BJ (cell line): ENCODE measurements around the gene SLAMF9. TPM values are rescaled to one million over a fixed set of nuclear protein-coding genes. Genes with fewer than 3 reads are reported as not detected.

ENCODE experiments used
- CTCF ChIA-PET: fragments of 350-600 bp; formaldehyde crosslinking; extraction: SDS; loops from one replicate; lab custom pipeline; 2021; ENCODE audit warnings: antibody characterized with exemption, inconsistent platforms; lab: Yijun Ruan, JAX
- POLR2A ChIA-PET: fragments of 300-600 bp; sonication (Branson Sonifier 250); formaldehyde crosslinking; extraction: SDS; loops from one replicate; lab custom pipeline; 2021; ENCODE audit warnings: antibody characterized with exemption; lab: Charles Lee
- DNase-seq: peaks from one replicate; pipeline ENCODE4 v3.0.0-alpha.2; 2011; ENCODE audit warnings: low read depth
- H3K27me3 ChIP-seq: 2 replicates; pipeline ENCODE4 v1.6.0; 2011; ENCODE audit warnings: low read length; ENCODE audit not compliant: control insufficient read depth, insufficient read depth
- H3K36me3 ChIP-seq: 2 replicates; pipeline ENCODE4 v1.5.1; 2011; ENCODE audit warnings: low read length; ENCODE audit not compliant: control insufficient read depth, insufficient read depth
- H3K4me3 ChIP-seq: 2 replicates; pipeline ENCODE4 v1.5.1; 2011; ENCODE audit warnings: low read depth, mild to moderate bottlenecking, control low read depth, low read length
- polyA plus RNA-seq: library from polyadenylated mRNA; depleted of rRNA; stranded (reverse); fragments of >200 nt; gene quantifications from 2 replicates; pipeline ENCODE4 v1.2.3, GENCODE V29; 2011
- TF ChIP-seq, protein P1 (sequence below): IDR thresholded peaks from 2 replicates; pipeline ENCODE4 v1.5.1; 2011; ENCODE audit warnings: low read depth, mild to moderate bottlenecking, control low read depth, inconsistent platforms, low read length, moderate library complexity; ENCODE audit not compliant: insufficient read depth

Gene SLAMF9
- polyA plus RNA-seq, 1 experiment = not detected

DNA sequence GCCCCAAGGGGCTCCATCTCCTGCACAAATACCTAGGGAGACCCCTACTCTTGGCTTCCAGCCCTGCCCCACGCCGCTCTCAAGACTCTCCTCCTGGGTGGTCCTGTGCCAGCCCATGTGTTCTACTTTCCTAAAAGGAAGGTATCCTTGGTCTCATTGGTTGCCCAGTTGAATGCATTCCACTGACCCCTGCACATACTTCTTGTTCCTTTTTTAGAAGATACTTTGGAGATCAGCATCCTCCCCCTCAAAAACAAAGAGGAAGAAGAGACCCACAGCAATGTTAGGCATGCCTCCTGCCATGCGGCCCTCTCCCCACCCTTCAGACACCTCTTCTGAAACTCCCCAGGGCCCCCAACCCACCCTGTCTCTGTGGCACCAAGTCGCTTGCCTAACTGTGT lies 4.1 kb downstream of the SLAMF9 start:
- H3K36me3 ChIP-seq = no peaks in the 10 kb centered on the region
- TF ChIP-seq, protein P1, sequence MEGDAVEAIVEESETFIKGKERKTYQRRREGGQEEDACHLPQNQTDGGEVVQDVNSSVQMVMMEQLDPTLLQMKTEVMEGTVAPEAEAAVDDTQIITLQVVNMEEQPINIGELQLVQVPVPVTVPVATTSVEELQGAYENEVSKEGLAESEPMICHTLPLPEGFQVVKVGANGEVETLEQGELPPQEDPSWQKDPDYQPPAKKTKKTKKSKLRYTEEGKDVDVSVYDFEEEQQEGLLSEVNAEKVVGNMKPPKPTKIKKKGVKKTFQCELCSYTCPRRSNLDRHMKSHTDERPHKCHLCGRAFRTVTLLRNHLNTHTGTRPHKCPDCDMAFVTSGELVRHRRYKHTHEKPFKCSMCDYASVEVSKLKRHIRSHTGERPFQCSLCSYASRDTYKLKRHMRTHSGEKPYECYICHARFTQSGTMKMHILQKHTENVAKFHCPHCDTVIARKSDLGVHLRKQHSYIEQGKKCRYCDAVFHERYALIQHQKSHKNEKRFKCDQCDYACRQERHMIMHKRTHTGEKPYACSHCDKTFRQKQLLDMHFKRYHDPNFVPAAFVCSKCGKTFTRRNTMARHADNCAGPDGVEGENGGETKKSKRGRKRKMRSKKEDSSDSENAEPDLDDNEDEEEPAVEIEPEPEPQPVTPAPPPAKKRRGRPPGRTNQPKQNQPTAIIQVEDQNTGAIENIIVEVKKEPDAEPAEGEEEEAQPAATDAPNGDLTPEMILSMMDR = no peak
- ChIA-PET CTCF (interaction anchor here (1.4 to 39.5 kb wide), 3 partner anchors 12 to 61 kb away, joined by 3 to 889 read pairs (median 7); no protein-coding TSS in a partner anchor), POLR2A (no interaction called here)
- DNase-seq = no peak
- H3K4me3 ChIP-seq = no peak overlapping the region
- peaks cover 12% of the 10 kb centered on the region for H3K27me3 ChIP-seq

DNA sequence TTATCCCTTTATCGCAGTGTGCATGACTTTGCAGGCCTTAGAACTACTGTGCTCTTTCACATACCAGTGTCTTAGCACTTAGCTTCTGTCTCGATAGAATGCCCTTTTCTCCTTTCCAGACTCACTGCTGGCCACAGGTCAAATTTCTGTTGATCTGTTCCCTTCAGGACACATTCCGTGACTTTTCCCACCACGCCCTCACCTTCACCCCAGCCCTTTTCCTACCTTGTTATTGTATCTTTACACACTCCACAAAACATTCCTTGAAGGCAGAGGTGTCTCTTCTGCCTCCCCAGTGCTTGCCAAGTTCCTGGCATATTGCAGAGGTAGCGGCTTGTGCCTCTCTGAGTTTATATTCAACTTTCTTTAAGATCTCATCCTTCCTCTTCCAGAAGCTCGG lies 4.9 kb downstream of the SLAMF9 start:
- ChIA-PET CTCF (interaction anchor here (1.3 to 39.5 kb wide), 4 partner anchors 12 to 84 kb away, joined by 3 to 889 read pairs (median 6); no protein-coding TSS in a partner anchor), POLR2A (no interaction called here)
- H3K27me3 ChIP-seq = peaks cover 16% of the 10 kb centered on the region
- no peak overlapping the region for H3K4me3 ChIP-seq
- TF ChIP-seq, protein P1 = no peak
- no peaks in the 10 kb centered on the region for H3K36me3 ChIP-seq
- DNase-seq = no peak

DNA sequence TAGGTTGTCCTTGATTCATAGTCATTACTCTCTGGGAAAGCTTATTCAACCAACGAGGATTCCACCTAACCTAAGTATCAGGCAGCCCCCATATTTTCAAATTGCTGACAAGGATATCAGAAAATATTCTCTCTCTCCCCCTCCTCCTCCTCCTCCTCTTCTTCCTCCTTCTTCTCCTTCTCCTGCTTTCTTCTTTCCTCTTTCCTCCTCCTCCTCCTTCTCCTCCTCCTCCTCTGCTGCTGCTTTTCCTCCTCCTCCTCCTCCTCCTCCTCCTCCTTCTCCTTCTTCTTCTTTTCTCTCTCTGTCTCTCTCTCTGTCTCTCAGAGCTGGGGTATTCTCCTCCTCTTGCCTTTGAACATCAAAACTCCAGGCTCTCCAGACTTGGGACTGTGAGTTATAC lies 6.1 kb downstream of the SLAMF9 start:
- ChIA-PET POLR2A (no interaction called here), CTCF (interaction anchor here (3.8 to 39.5 kb wide), 2 partner anchors 10 to 63 kb away, joined by 25 to 889 read pairs; no protein-coding TSS in a partner anchor)
- Histone ChIP-seq H3K27me3 (peaks cover 19% of the 10 kb centered on the region), H3K4me3 (no peak overlapping the region), H3K36me3 (no peaks in the 10 kb centered on the region)
- TF ChIP-seq, protein P1 = no peak
- no peak for DNase-seq

DNA sequence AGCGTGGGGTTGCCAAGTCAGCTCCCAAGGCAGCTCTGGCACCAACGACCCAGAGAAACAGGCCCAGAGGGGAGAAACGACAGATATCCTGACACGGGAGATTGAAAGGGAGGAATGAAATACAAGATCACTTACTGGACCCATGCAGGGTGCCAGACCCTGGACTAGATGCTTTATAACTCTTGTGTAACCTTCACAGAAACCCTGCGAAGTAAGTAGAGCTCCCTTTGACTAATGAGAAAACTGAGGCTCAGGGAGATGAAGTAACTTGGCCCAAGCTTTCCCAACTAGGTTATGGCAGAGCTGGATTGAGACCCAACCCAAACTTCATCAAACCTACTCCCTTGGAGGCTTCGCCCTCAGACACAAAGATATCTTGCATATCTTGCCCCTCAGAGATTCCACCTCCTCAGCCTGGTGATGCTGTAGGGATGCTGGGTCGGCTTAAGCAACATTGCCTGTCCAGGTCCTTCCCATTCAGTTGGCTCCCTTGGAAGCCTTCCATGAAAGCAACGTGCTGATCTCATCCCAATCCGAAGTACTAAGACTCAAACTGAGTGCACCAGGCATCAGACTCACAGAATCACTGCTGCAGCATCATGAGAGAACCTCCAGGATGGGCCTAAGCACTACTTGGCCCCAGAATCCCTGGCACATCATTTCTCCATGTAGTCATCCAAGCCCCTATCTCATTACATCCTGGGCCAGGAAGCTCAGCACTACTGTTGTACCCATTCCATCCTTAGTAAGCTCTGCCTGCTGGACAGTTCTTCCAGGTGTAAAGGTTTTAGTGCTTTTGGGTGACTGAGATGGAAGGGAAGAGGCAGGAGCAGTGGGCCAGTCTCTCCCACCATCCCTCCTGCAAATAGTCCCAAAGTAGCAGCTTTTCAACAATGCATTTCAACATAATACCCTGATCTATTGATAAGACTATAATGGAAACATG lies 7.5 kb downstream of the SLAMF9 start:
- Histone ChIP-seq H3K36me3 (no peaks in the 10 kb centered on the region), H3K27me3 (peaks cover 17% of the 10 kb centered on the region), H3K4me3 (no peak overlapping the region)
- TF ChIP-seq, protein P1 = no peak
- CTCF ChIA-PET = interaction anchor here (1.0 to 39.5 kb wide), 8 partner anchors 7 to 147 kb away, joined by 3 to 889 read pairs (median 4); partner anchors contain the start of gene SLAMF9
- DNase-seq = no peak
- POLR2A ChIA-PET = no interaction called here
